KMS-11 (cell line): Measurements from ENCODE around the gene MYOD1.

ENCODE experiments used
- H2AFZ ChIP-seq: fragments of 200-600 bp; sonication (generic); 2 replicates; pipeline ENCODE4 v1.6.1; 2016; ENCODE audit warnings: antibody characterized with exemption, mixed run types, low read depth
- H3K27ac ChIP-seq: fragments of 200-600 bp; sonication (generic); 2 replicates; pipeline ENCODE4 v1.6.1; 2016; ENCODE audit warnings: mild to moderate bottlenecking, mixed run types
- H3K27me3 ChIP-seq: fragments of 200-600 bp; sonication (generic); 2 replicates; pipeline ENCODE4 v1.6.1; 2017; ENCODE audit warnings: mild to moderate bottlenecking, low read depth, mixed run types, moderate library complexity; ENCODE audit not compliant: insufficient read depth
- H3K36me3 ChIP-seq: fragments of 200-600 bp; sonication (generic); 2 replicates; pipeline ENCODE4 v1.6.1; 2017; ENCODE audit warnings: mild to moderate bottlenecking, mixed run types; ENCODE audit not compliant: insufficient read depth
- H3K4me1 ChIP-seq: fragments of 200-600 bp; sonication (generic); 2 replicates; pipeline ENCODE4 v1.6.1; 2016; ENCODE audit warnings: mild to moderate bottlenecking, low read depth, mixed run types; ENCODE audit not compliant: poor library complexity, severe bottlenecking
- H3K4me2 ChIP-seq: fragments of 200-600 bp; sonication (generic); 2 replicates; pipeline ENCODE4 v1.7.0; 2016; ENCODE audit warnings: mild to moderate bottlenecking, mixed run types
- H3K4me3 ChIP-seq: fragments of 200-600 bp; sonication (generic); IDR thresholded peaks from 2 replicates; pipeline ENCODE4 v1.6.1; 2017; ENCODE audit warnings: low read depth, low read length, mixed read lengths; ENCODE audit not compliant: insufficient read depth
- H3K79me2 ChIP-seq: fragments of 200-600 bp; sonication (generic); 2 replicates; pipeline ENCODE4 v1.6.1; 2016; ENCODE audit warnings: low read depth, mixed run types; ENCODE audit not compliant: insufficient read depth
- H3K9ac ChIP-seq: fragments of 200-600 bp; sonication (generic); 2 replicates; pipeline ENCODE4 v1.6.1; 2016; ENCODE audit warnings: mild to moderate bottlenecking, mixed run types
- H4K20me1 ChIP-seq: fragments of 200-600 bp; sonication (generic); 2 replicates; pipeline ENCODE4 v1.6.1; 2016; ENCODE audit warnings: mild to moderate bottlenecking, mixed run types; ENCODE audit not compliant: insufficient read depth
- CTCF ChIP-seq: fragments of 200-600 bp; sonication (generic); conservative IDR thresholded peaks from 2 replicates; pipeline ENCODE4 v1.6.1; 2017; ENCODE audit warnings: low read depth, mild to moderate bottlenecking, antibody characterized with exemption, low read length, moderate library complexity, mixed read lengths

The MYOD1 gene

DNA sequence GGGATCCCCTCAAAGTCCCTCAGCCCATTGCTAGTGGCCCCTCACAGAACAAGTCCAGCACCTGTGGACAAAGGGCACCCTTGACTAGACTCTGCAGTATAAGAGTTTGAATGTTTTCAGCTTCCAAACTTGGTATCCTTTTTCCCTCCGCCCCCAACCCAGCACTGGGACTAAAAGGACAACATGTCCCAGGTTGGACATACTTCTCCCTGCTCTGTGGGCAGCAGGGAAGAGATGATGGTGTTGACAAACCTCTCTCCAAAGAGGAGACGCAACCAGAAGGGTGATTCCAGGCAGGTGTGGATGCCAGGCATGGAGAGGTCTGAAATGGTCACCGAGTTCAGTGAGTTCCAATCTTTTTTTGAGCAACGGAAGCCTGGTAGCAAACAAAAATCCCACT, 4.5 kb upstream of the MYOD1 start:
- Histone ChIP-seq H3K4me1 (no peaks in the 10 kb centered on the region), H3K4me3 (no peak overlapping the region), H3K27ac (no peak overlapping the region), H3K79me2 (no peaks in the 10 kb centered on the region), H3K27me3 (no peaks in the 10 kb centered on the region), H3K9ac (no peak overlapping the region), H2AFZ (no peak overlapping the region), H4K20me1 (no peaks in the 10 kb centered on the region), H3K4me2 (no peak overlapping the region), H3K36me3 (no peaks in the 10 kb centered on the region)
- no peak for TF ChIP-seq CTCF

- Histone ChIP-seq H4K20me1 (no peaks in the 10 kb centered on the region), H2AFZ (no peak overlapping the region), H3K36me3 (no peaks in the 10 kb centered on the region), H3K27ac (no peak overlapping the region), H3K27me3 (no peaks in the 10 kb centered on the region), H3K4me1 (no peaks in the 10 kb centered on the region), H3K4me2 (no peak overlapping the region), H3K9ac (no peak overlapping the region), H3K4me3 (no peak overlapping the region), H3K79me2 (no peaks in the 10 kb centered on the region)
- no peak for TF ChIP-seq CTCF
Measured at GRCh38 chr11:17716807-17717206, 2.6 kb upstream of the MYOD1 start.

DNA sequence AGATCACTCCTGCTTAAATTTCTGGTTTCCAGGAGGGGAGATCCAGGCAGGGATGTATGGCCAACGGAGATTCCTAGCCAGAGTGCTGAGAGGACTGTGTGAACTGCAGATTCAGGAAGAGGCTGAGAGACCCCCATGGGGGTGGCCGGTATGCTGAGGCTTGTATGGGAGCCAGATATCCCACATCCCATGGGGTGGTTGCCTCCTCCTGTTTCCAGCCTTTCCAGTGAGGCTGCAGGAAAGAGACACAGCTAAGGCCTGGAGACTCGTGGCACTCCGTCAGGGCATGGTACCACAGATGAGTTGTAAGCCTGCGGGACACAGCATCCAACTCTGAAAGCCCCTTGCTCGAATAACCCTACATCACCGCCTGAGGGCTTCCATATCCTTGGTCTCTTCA, 1.4 kb upstream of the MYOD1 start:
- Histone ChIP-seq H3K27ac (no peak overlapping the region), H3K79me2 (no peaks in the 10 kb centered on the region), H3K9ac (no peak overlapping the region), H3K4me2 (no peak overlapping the region), H4K20me1 (no peaks in the 10 kb centered on the region), H2AFZ (no peak overlapping the region), H3K36me3 (no peaks in the 10 kb centered on the region), H3K4me3 (no peak overlapping the region), H3K27me3 (no peaks in the 10 kb centered on the region), H3K4me1 (no peaks in the 10 kb centered on the region)
- TF ChIP-seq CTCF, result no peak

DNA sequence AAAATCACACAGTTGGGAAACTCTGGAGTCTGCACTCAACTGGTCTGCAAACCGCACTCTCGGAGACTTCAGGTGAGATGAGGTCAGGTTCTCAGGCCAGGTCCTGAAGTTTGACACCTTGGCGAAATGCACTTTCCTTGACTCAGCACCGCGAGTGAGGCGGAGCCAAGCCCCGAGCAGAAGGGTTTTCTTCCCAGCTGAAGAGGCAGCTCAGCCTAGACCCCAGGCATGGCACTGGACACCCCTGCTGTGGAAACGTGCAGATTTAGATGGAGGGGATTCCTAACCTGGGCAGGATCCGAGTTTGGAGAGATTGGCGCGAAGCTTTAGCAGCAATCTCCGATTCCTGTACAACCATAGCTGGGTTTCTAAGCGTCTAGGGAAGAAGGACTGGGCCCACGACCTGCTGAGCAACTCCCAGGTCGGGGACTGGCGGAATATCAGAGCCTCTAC, 835 bp upstream of the MYOD1 start:
- H3K36me3 ChIP-seq, result no peaks in the 10 kb centered on the region
- TF ChIP-seq CTCF, result no peak
- H3K79me2 ChIP-seq, result no peaks in the 10 kb centered on the region
- H4K20me1 ChIP-seq, result no peaks in the 10 kb centered on the region
- H3K9ac ChIP-seq, result no peak overlapping the region
- no peaks in the 10 kb centered on the region for H3K27me3 ChIP-seq
- no peaks in the 10 kb centered on the region for H3K4me1 ChIP-seq
- no peak overlapping the region for H3K4me3 ChIP-seq
- H3K27ac ChIP-seq, result no peak overlapping the region
- no peak overlapping the region for H3K4me2 ChIP-seq
- no peak overlapping the region for H2AFZ ChIP-seq
